ENCODE measurements around the gene SLC22A23. TPM values are rescaled to one million over a fixed set of nuclear protein-coding genes. Genes with fewer than 3 reads are reported as not detected.

The SLC22A23 gene
- total and polyA plus RNA-seq, 2 donors (not counting 1 experiment from before 2014, with no cell fraction given) = 0.18 to 1.4 TPM

DNA sequence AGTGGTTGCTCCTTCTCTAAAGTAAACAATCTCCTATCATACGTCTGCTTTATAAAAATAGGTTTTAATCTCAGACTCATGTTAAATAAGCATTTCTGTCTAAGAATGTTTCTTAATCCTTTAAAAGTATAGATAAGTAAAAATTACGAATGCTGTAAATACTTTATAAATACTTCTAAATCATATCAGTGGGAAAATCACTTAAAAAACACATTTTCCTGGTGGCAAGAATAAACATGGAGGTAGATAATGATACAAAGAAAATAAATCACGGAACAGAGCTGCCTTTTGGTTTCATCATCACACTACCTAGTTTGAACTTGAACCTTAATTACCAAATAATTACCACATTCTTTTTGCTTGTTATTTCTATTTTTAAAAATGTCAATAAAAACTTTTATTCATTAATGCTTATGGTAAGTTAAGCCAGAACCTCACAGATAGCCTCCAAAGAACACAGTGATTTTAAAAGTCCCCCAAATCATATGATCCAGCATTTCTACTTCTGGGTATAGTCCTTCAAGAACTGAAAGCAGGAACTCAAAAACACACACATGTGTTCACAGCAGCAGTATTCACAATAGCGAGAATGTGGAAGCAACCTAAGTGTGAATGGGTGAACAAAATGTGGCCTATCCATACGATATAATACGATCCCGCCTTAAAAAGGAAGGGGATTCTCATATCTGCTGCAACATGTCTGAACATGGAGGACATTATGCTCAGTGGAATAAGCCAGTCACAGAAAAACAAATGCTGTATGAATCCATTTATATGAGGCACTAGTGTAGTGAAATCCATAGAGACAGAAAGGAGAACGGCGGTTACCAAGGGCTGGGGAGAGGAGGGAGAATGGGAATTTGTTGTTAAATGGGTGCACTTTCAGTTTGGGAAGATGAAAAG is 72.4 kb downstream of the SLC22A23 start:
- Mint-ChIP-seq H3K4me3 (no peak overlapping the region), H3K27me3 (peaks cover 26% of the 10 kb centered on the region), H3K4me1 (peaks cover 31% of the 10 kb centered on the region), H3K9me3 (ENCODE audit: insufficient read depth) (no peaks in the 10 kb centered on the region), H3K27ac (no peak overlapping the region)
- H3K9ac ChIP-seq (ENCODE audit: low read length) = no peak overlapping the region
- H3K4me3 ChIP-seq (ENCODE audit: control extremely low read depth in 1 of 5, extremely low read depth in 1 of 5, insufficient read depth in 1 of 5, low read depth in 2 of 5, low read length in 4 of 5) = no peak overlapping the region
- H3K36me3 ChIP-seq (replicated peaks in 1 of 2; ENCODE audit: control extremely low read depth in 1 of 2, control insufficient read depth in 1 of 2, extremely low read depth in 1 of 2, insufficient read depth in 2 of 2, low read length in 1 of 2) = no peaks in the 10 kb centered on the region
- no peaks in the 10 kb centered on the region for H3K79me2 ChIP-seq (ENCODE audit: control insufficient read depth, insufficient read depth, low read length)
- no peak for DNase-seq
- WGBS (ENCODE audit: insufficient coverage) = 90% methylated on average over 6 of the region's 9 CpGs
- no peaks in the 10 kb centered on the region for H4K20me1 ChIP-seq (ENCODE audit: control insufficient read depth, insufficient read depth, low read length, poor library complexity, severe bottlenecking)
- ChIA-PET CTCF (interaction anchor here (0.6 kb wide), 1 partner anchor 756 kb away, joined by 3 read pairs; no protein-coding TSS in a partner anchor), POLR2A (no interaction called here)
- TF ChIP-seq EZH2 (IDR thresholded peaks at IDR 0.05; ENCODE audit: borderline replicate concordance, insufficient read depth, low read depth, low read length, poor library complexity, severe bottlenecking) (no peak), CTCF (IDR thresholded peaks at IDR 0.05) (no peak)
- ATAC-seq (ENCODE audit: low read depth) = no peak
- H3K27me3 ChIP-seq (replicated peaks in 1 of 4; ENCODE audit: control extremely low read depth in 1 of 4, control insufficient read depth in 3 of 4, insufficient read depth in 4 of 4, low read length in 3 of 4) = peaks cover 0 to 6% (median 0%) of the 10 kb centered on the region in 4 experiments
- peaks cover 22 to 27% of the 10 kb centered on the region in 2 donors for H3K4me1 ChIP-seq (ENCODE audit: control insufficient read depth in 2 of 2, insufficient read depth in 2 of 2, low read length in 2 of 2)
- no peak overlapping the region for H3K27ac ChIP-seq (ENCODE audit: low read length in 2 of 2)
- intact Hi-C loops (cut with micrococcal nuclease) = loop anchor here (10.0 kb wide), 1 partner anchor 50 kb away; no protein-coding TSS in a partner anchor
- no peak overlapping the region for H2AFZ ChIP-seq (ENCODE audit: insufficient read depth, low read depth, low read length, poor library complexity, severe bottlenecking)
- no peaks in the 10 kb centered on the region for H3K9me3 ChIP-seq (ENCODE audit: control extremely low read depth in 1 of 3, control insufficient read depth in 2 of 3, insufficient read depth in 1 of 3, low read length in 2 of 3)
- no peak overlapping the region for H3K4me2 ChIP-seq (replicated peaks; ENCODE audit: low read depth, low read length, poor library complexity, severe bottlenecking)

DNA sequence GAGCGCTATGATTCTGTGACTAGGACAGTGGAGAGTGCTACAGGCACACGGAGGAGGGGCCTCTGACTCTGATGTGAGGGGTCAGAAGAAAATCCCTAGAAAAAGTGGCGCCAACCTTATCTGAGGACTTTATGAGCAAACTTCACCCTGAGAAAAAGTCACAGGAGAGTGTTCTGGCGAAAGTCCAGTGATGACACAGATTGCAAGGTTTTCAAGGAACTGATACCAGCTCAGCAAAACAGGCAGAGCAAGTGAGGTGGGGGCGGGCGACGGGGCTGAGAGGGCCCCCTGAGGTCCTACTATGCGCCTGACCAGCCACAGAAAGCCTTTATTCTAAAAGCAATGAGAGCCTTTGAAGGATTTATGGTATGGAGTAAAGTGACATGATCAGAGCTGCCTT is 73.3 kb downstream of the SLC22A23 start:
- Histone ChIP-seq H3K79me2 (ENCODE audit: control insufficient read depth, insufficient read depth, low read length) (no peaks in the 10 kb centered on the region), H3K27ac (ENCODE audit: low read length in 2 of 2) (no peak overlapping the region)
- no peak for ATAC-seq (ENCODE audit: low read depth)

More for the DNA sequence above, 73.3 kb downstream of the SLC22A23 start:
- no peak overlapping the region for H2AFZ ChIP-seq (ENCODE audit: insufficient read depth, low read depth, low read length, poor library complexity, severe bottlenecking)
- no peak overlapping the region for H3K4me2 ChIP-seq (replicated peaks; ENCODE audit: low read depth, low read length, poor library complexity, severe bottlenecking)
- H4K20me1 ChIP-seq (ENCODE audit: control insufficient read depth, insufficient read depth, low read length, poor library complexity, severe bottlenecking) = no peaks in the 10 kb centered on the region
- H3K9ac ChIP-seq (ENCODE audit: low read length) = no peak overlapping the region
- H3K9me3 ChIP-seq (ENCODE audit: control extremely low read depth in 1 of 3, control insufficient read depth in 2 of 3, insufficient read depth in 1 of 3, low read length in 2 of 3) = no peaks in the 10 kb centered on the region
- DNase-seq = no peak
- Mint-ChIP-seq H3K9me3 (ENCODE audit: insufficient read depth) (no peaks in the 10 kb centered on the region), H3K27me3 (peaks cover 26% of the 10 kb centered on the region), H3K27ac (no peak overlapping the region), H3K4me3 (no peak overlapping the region), H3K4me1 (peaks cover 26% of the 10 kb centered on the region)
- CTCF ChIA-PET = interaction anchor here (0.7 kb wide), 1 partner anchor 20 kb away, joined by 3 read pairs; no protein-coding TSS in a partner anchor
- POLR2A ChIA-PET = no interaction called here
- peaks cover 14 to 17% of the 10 kb centered on the region in 2 donors for H3K4me1 ChIP-seq (ENCODE audit: control insufficient read depth in 2 of 2, insufficient read depth in 2 of 2, low read length in 2 of 2)
- TF ChIP-seq EZH2 (IDR thresholded peaks at IDR 0.05; ENCODE audit: borderline replicate concordance, insufficient read depth, low read depth, low read length, poor library complexity, severe bottlenecking) = no peak
- TF ChIP-seq CTCF (IDR thresholded peaks at IDR 0.05) = no peak
- peaks cover 0 to 6% (median 0%) of the 10 kb centered on the region in 4 experiments for H3K27me3 ChIP-seq (replicated peaks in 1 of 4; ENCODE audit: control extremely low read depth in 1 of 4, control insufficient read depth in 3 of 4, insufficient read depth in 4 of 4, low read length in 3 of 4)
- 60% methylated on average over 7 of the region's 8 CpGs for WGBS (ENCODE audit: insufficient coverage)
- intact Hi-C loops (cut with micrococcal nuclease) = loop anchor here (10.0 kb wide), 1 partner anchor 49 kb away; no protein-coding TSS in a partner anchor
- no peaks in the 10 kb centered on the region for H3K36me3 ChIP-seq (replicated peaks in 1 of 2; ENCODE audit: control extremely low read depth in 1 of 2, control insufficient read depth in 1 of 2, extremely low read depth in 1 of 2, insufficient read depth in 2 of 2, low read length in 1 of 2)
- no peak overlapping the region for H3K4me3 ChIP-seq (ENCODE audit: control extremely low read depth in 1 of 5, extremely low read depth in 1 of 5, insufficient read depth in 1 of 5, low read depth in 2 of 5, low read length in 4 of 5)
